ENCODE measurements around the gene TSPAN31. TPM values are rescaled to one million over a fixed set of nuclear protein-coding genes. Genes with fewer than 3 reads are reported as not detected.
A peak's percentile ranks its signal among the peaks of the same experiment; 100 is the strongest.

The TSPAN31 gene
- total RNA-seq, 1 donor from 2014 or later = 18.6 TPM

DNA sequence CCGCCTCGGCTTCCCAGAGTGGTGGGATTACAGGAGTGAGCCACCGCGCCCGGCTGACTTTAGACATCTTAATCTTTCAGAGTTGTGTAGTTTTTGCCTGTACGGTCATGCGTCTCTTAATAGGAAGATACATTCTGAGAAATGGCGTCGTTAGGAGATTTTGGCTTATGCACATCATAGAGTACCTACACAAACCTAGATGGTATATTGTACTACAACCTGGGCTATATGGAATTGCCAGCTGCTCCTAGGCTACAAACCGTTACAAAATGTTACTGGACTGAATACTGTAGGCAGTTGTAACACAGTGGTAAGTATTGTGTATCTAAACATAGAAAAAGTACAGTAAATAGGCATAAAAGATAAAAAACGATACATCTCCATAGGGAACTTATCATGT is 39.0 kb downstream of the TSPAN31 start:
- peak overlapping the region; percentile 62 for H3K27ac Mint-ChIP-seq (ENCODE audit: unreplicated experiment)
- no peak for DNase-seq (ENCODE audit: low read depth)
- no peak overlapping the region for H3K4me2 ChIP-seq (ENCODE audit: low read length)

DNA sequence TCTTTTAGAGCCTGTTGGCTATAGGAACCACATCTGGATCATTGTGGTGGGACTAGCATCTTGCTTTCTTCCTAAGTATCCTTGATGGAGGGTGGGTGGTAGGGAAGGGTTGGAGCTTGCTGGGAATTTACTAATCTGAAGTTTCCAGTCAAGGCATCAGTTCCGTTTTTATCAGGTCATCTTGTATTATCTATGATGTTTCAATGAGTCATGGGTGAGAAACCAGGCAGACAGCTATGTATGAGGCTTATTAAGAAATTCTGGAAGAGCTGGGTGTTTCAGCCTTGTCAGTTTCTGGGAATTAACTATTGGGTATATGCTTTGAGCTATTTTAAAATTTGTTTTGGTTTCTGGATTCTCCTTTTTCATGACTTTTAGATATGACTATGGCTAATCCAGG is 49.1 kb downstream of the TSPAN31 start:
- peak overlapping the region; percentile 64 for H3K9ac ChIP-seq (ENCODE audit: low read length)
- TF ChIP-seq EZH2 (IDR thresholded peaks at IDR 0.05; ENCODE audit: insufficient read depth, low read length) (no peak), CTCF (IDR thresholded peaks at IDR 0.05; ENCODE audit: insufficient read depth, low read depth, low read length) (no peak)

More for the DNA sequence above, 39.0 kb downstream of the TSPAN31 start:
- Histone ChIP-seq H3K9me3 (ENCODE audit: insufficient read depth, low read depth, low read length) (no peaks in the 10 kb centered on the region), H3K27me3 (ENCODE audit: insufficient read depth, low read length) (no peaks in the 10 kb centered on the region), H3K27ac (ENCODE audit: low read depth, low read length) (no peak overlapping the region), H3K36me3 (ENCODE audit: insufficient read depth, low read length) (peaks cover 28% of the 10 kb centered on the region), H3K4me3 (ENCODE audit: insufficient read depth, low read depth, low read length) (no peak overlapping the region), H2AFZ (ENCODE audit: low read depth, low read length) (no peak overlapping the region), H3K9ac (ENCODE audit: low read length) (no peak overlapping the region), H3K4me1 (ENCODE audit: insufficient read depth, low read length) (peaks cover 4% of the 10 kb centered on the region), H4K20me1 (ENCODE audit: insufficient read depth, low read length) (peaks cover 5% of the 10 kb centered on the region), H3K79me2 (ENCODE audit: insufficient read depth, low read length) (peaks cover 18% of the 10 kb centered on the region)
- no peak for FAIRE-seq
- Mint-ChIP-seq H3K4me3 (ENCODE audit: unreplicated experiment) (peak overlapping the region; percentile 80), H3K36me3 (ENCODE audit: low read depth, unreplicated experiment) (peaks cover 6% of the 10 kb centered on the region), H3K4me1 (ENCODE audit: low read depth, unreplicated experiment) (peaks cover 5% of the 10 kb centered on the region), H3K9me3 (ENCODE audit: unreplicated experiment) (no peaks in the 10 kb centered on the region), H3K27me3 (ENCODE audit: low read depth, unreplicated experiment) (no peaks in the 10 kb centered on the region)
- TF ChIP-seq EZH2 (IDR thresholded peaks at IDR 0.05; ENCODE audit: insufficient read depth, low read length) (no peak), CTCF (IDR thresholded peaks at IDR 0.05; ENCODE audit: insufficient read depth, low read depth, low read length) (no peak)

GRCh38 chr12:57795354-57795753 is 50.5 kb downstream of the TSPAN31 start:
- no peak overlapping the region for H3K4me2 ChIP-seq (ENCODE audit: low read length)
- no peak for FAIRE-seq
- no peaks in the 10 kb centered on the region for H3K79me2 ChIP-seq (ENCODE audit: insufficient read depth, low read length)
- no peak for TF ChIP-seq EZH2 (IDR thresholded peaks at IDR 0.05; ENCODE audit: insufficient read depth, low read length)
- no peak for TF ChIP-seq CTCF (IDR thresholded peaks at IDR 0.05; ENCODE audit: insufficient read depth, low read depth, low read length)
- Mint-ChIP-seq H3K4me3 (ENCODE audit: unreplicated experiment) (no peak overlapping the region), H3K9me3 (ENCODE audit: unreplicated experiment) (no peaks in the 10 kb centered on the region), H3K27me3 (ENCODE audit: low read depth, unreplicated experiment) (no peaks in the 10 kb centered on the region), H3K36me3 (ENCODE audit: low read depth, unreplicated experiment) (peaks cover 15% of the 10 kb centered on the region), H3K4me1 (ENCODE audit: low read depth, unreplicated experiment) (peaks cover 9% of the 10 kb centered on the region), H3K27ac (ENCODE audit: unreplicated experiment) (peak overlapping the region; percentile 41)
- H4K20me1 ChIP-seq (ENCODE audit: insufficient read depth, low read length) = no peaks in the 10 kb centered on the region
- H3K27me3 ChIP-seq (ENCODE audit: insufficient read depth, low read length) = no peaks in the 10 kb centered on the region
- DNase-seq (ENCODE audit: low read depth) = no peak
- peaks cover 21% of the 10 kb centered on the region for H3K36me3 ChIP-seq (ENCODE audit: insufficient read depth, low read length)
- no peak overlapping the region for H3K9ac ChIP-seq (ENCODE audit: low read length)
- peaks cover 13% of the 10 kb centered on the region for H3K4me1 ChIP-seq (ENCODE audit: insufficient read depth, low read length)
- H2AFZ ChIP-seq (ENCODE audit: low read depth, low read length) = no peak overlapping the region
- H3K27ac ChIP-seq (ENCODE audit: low read depth, low read length) = peak overlapping the region; percentile 13
- no peaks in the 10 kb centered on the region for H3K9me3 ChIP-seq (ENCODE audit: insufficient read depth, low read depth, low read length)
- H3K4me3 ChIP-seq (ENCODE audit: insufficient read depth, low read depth, low read length) = no peak overlapping the region

More for the DNA sequence above, 49.1 kb downstream of the TSPAN31 start:
- Histone ChIP-seq H3K4me3 (ENCODE audit: insufficient read depth, low read depth, low read length) (no peak overlapping the region), H3K79me2 (ENCODE audit: insufficient read depth, low read length) (no peaks in the 10 kb centered on the region), H3K4me1 (ENCODE audit: insufficient read depth, low read length) (peaks cover 13% of the 10 kb centered on the region), H3K9me3 (ENCODE audit: insufficient read depth, low read depth, low read length) (no peaks in the 10 kb centered on the region), H3K4me2 (ENCODE audit: low read length) (peak overlapping the region; percentile 62), H4K20me1 (ENCODE audit: insufficient read depth, low read length) (no peaks in the 10 kb centered on the region), H2AFZ (ENCODE audit: low read depth, low read length) (no peak overlapping the region), H3K27ac (ENCODE audit: low read depth, low read length) (peak overlapping the region; percentile 76), H3K27me3 (ENCODE audit: insufficient read depth, low read length) (no peaks in the 10 kb centered on the region), H3K36me3 (ENCODE audit: insufficient read depth, low read length) (peaks cover 19% of the 10 kb centered on the region)
- peak overlapping the region; percentile 62 for H3K27ac Mint-ChIP-seq (ENCODE audit: unreplicated experiment)
- H3K4me1 Mint-ChIP-seq (ENCODE audit: low read depth, unreplicated experiment) = peaks cover 9% of the 10 kb centered on the region
- peak; percentile 91 for DNase-seq (ENCODE audit: low read depth)
- H3K4me3 Mint-ChIP-seq (ENCODE audit: unreplicated experiment) = no peak overlapping the region
- peaks cover 17% of the 10 kb centered on the region for H3K36me3 Mint-ChIP-seq (ENCODE audit: low read depth, unreplicated experiment)
- no peaks in the 10 kb centered on the region for H3K27me3 Mint-ChIP-seq (ENCODE audit: low read depth, unreplicated experiment)
- no peaks in the 10 kb centered on the region for H3K9me3 Mint-ChIP-seq (ENCODE audit: unreplicated experiment)
- FAIRE-seq = peak; percentile 77

All from astrocyte (in vitro differentiated cells and primary cell).